H9 (cell line): ENCODE data around the gene CACNA1F. TPM values are rescaled to one million over a fixed set of nuclear protein-coding genes. Genes with fewer than 3 reads are reported as not detected.

Experiments used
- DNase-seq: peaks from one replicate; pipeline ENCODE4 v3.0.0-alpha.2; 2017
- H2AFZ ChIP-seq: one replicate; pipeline ENCODE4 v1.6.1; 2013; ENCODE audit warnings: mild to moderate bottlenecking, low read length, control low read depth, moderate library complexity
- H2AK5ac ChIP-seq: 2 replicates; pipeline ENCODE4 v1.6.1; 2013; ENCODE audit warnings: low read length, control low read depth, mixed read lengths; ENCODE audit not compliant: insufficient read length
- H2BK120ac ChIP-seq: one replicate; pipeline ENCODE4 v1.6.1; 2013; ENCODE audit warnings: low read depth, mild to moderate bottlenecking, low read length, control low read depth, inconsistent platforms; ENCODE audit not compliant: poor library complexity, severe bottlenecking
- H2BK12ac ChIP-seq: 2 replicates; pipeline ENCODE4 v1.6.1; 2013; ENCODE audit warnings: low read length, control low read depth, mixed read lengths, low read depth; ENCODE audit not compliant: insufficient read length
- H2BK15ac ChIP-seq: 2 replicates; pipeline ENCODE4 v1.6.1; 2013; ENCODE audit warnings: low read depth, low read length, control low read depth
- H2BK20ac ChIP-seq: one replicate; pipeline ENCODE4 v1.6.1; 2013; ENCODE audit warnings: low read depth, mild to moderate bottlenecking, low read length, control low read depth, inconsistent platforms; ENCODE audit not compliant: poor library complexity, severe bottlenecking
- H2BK5ac ChIP-seq: 2 replicates; pipeline ENCODE4 v1.6.1; 2013; ENCODE audit warnings: low read length, control low read depth, mixed read lengths; ENCODE audit not compliant: insufficient read length
- H3K14ac ChIP-seq: 2 replicates; pipeline ENCODE4 v1.6.1; 2013; ENCODE audit warnings: low read length, control low read depth; ENCODE audit not compliant: insufficient read depth
- H3K18ac ChIP-seq: 2 replicates; pipeline ENCODE4 v1.6.1; 2013; ENCODE audit warnings: low read depth, mild to moderate bottlenecking, mixed read lengths, low read length, control low read depth; ENCODE audit not compliant: insufficient read length
- H3K23ac ChIP-seq: 2 replicates; pipeline ENCODE4 v1.6.1; 2013; ENCODE audit warnings: low read length, control low read depth, mixed read lengths, low read depth; ENCODE audit not compliant: insufficient read length
- H3K23me2 ChIP-seq: 2 replicates; pipeline ENCODE4 v1.6.1; 2013; ENCODE audit warnings: low read depth, mild to moderate bottlenecking, mixed read lengths, low read length, control low read depth; ENCODE audit not compliant: insufficient read length, poor library complexity, severe bottlenecking
- H3K27ac ChIP-seq: 2 replicates; pipeline ENCODE4 v1.5.1; 2013; ENCODE audit warnings: low read length, control low read depth, mixed read lengths, low read depth; ENCODE audit not compliant: insufficient read length
- H3K27me3 ChIP-seq: 2 replicates; pipeline ENCODE4 v1.6.1; 2013; ENCODE audit warnings: low read length, control low read depth, inconsistent platforms; ENCODE audit not compliant: insufficient read depth
- H3K4ac ChIP-seq: 2 replicates; pipeline ENCODE4 v1.6.1; 2013; ENCODE audit warnings: low read depth, mild to moderate bottlenecking, control low read depth, inconsistent platforms, low read length, moderate library complexity
- H3K4me1 ChIP-seq: 2 replicates; pipeline ENCODE4 v1.6.1; 2013; ENCODE audit warnings: low read length, control low read depth, inconsistent platforms; ENCODE audit not compliant: insufficient read depth
- H3K4me2 ChIP-seq: 2 replicates; pipeline ENCODE4 v1.6.1; 2013; ENCODE audit warnings: low read length, control low read depth, mixed read lengths; ENCODE audit not compliant: insufficient read length, insufficient read depth
- H3K56ac ChIP-seq: 2 replicates; pipeline ENCODE4 v1.6.1; 2013; ENCODE audit warnings: low read depth, mild to moderate bottlenecking, mixed read lengths, low read length, control low read depth; ENCODE audit not compliant: insufficient read length
- H3K79me1 ChIP-seq: 2 replicates; pipeline ENCODE4 v1.6.1; 2013; ENCODE audit warnings: low read depth, mild to moderate bottlenecking, moderate library complexity, low read length, control low read depth, inconsistent platforms; ENCODE audit not compliant: insufficient read depth, poor library complexity, severe bottlenecking
- H3K79me2 ChIP-seq: 2 replicates; pipeline ENCODE4 v1.6.1; 2013; ENCODE audit warnings: low read length, control low read depth, inconsistent platforms; ENCODE audit not compliant: insufficient read depth
- H3K9ac ChIP-seq: 2 replicates; pipeline ENCODE4 v1.6.1; 2013; ENCODE audit warnings: low read length, control low read depth, mixed read lengths; ENCODE audit not compliant: insufficient read length; ENCODE audit errors: extremely low read depth
- H3K9me3 ChIP-seq: one replicate; pipeline ENCODE4 v1.6.1; 2013; ENCODE audit warnings: low read depth, low read length, inconsistent platforms; ENCODE audit not compliant: control insufficient read depth
- H3T11ph ChIP-seq: one replicate; pipeline ENCODE4 v1.6.1; 2013; ENCODE audit warnings: mild to moderate bottlenecking, low read length, control low read depth, inconsistent platforms
- H4K20me1 ChIP-seq: one replicate; pipeline ENCODE4 v1.6.1; 2013; ENCODE audit not compliant: control insufficient read depth, insufficient read length, insufficient read depth
- H4K5ac ChIP-seq: 2 replicates; pipeline ENCODE4 v1.6.1; 2013; ENCODE audit warnings: low read depth, mild to moderate bottlenecking, mixed read lengths, low read length, control low read depth; ENCODE audit not compliant: insufficient read length
- H4K8ac ChIP-seq: replicated peaks from 2 replicates; pipeline ENCODE4 v1.6.1; 2013; ENCODE audit warnings: low read length, control low read depth, mixed read lengths, low read depth; ENCODE audit not compliant: insufficient read length
- H4K91ac ChIP-seq: 2 replicates; pipeline ENCODE4 v1.6.1; 2013; ENCODE audit warnings: low read depth, mild to moderate bottlenecking, moderate library complexity, mixed read lengths, low read length, control low read depth; ENCODE audit not compliant: insufficient read length
- H3K27ac Mint-ChIP-seq, 3 experiments: 2 replicates in 2 of 3; 3 replicates in 1 of 3; pipeline ENCODE4 v1.8.0; 2020 to 2021; ENCODE audit warnings: mixed read lengths in 3 of 3, mild to moderate bottlenecking in 1 of 3, moderate library complexity in 1 of 3
- H3K27me3 Mint-ChIP-seq: 2 replicates; pipeline ENCODE4 v1.8.0; 2021; ENCODE audit warnings: low read depth, mild to moderate bottlenecking, moderate library complexity, mixed read lengths
- H3K36me3 Mint-ChIP-seq, 3 experiments: 2 replicates in 2 of 3; 3 replicates in 1 of 3; pipeline ENCODE4 v1.8.0; 2020 to 2021; ENCODE audit warnings: low read depth in 3 of 3, mixed read lengths in 3 of 3; ENCODE audit not compliant: insufficient read depth in 1 of 3
- H3K4me1 Mint-ChIP-seq, 2 experiments: 2 replicates each; pipeline ENCODE4 v1.8.0; 2020; ENCODE audit warnings: mixed read lengths in 2 of 2
- H3K4me3 Mint-ChIP-seq, 2 experiments: 2 replicates in 1 of 2; 3 replicates in 1 of 2; pipeline ENCODE4 v1.8.0; 2020 to 2021; ENCODE audit warnings: mild to moderate bottlenecking in 2 of 2, mixed read lengths in 2 of 2, moderate library complexity in 1 of 2
- H3K9me3 Mint-ChIP-seq, 2 experiments: 2 replicates in 1 of 2; 3 replicates in 1 of 2; pipeline ENCODE4 v1.8.0; 2020; ENCODE audit warnings: mild to moderate bottlenecking in 2 of 2, mixed read lengths in 2 of 2, moderate library complexity in 1 of 2
- WGBS: extraction: QIAGEN DNeasy Blood & Tissue Kit; methylation state at CpG from one replicate; pipeline ENCODE4 v1.1.7; 2013; ENCODE audit warnings: missing lambda C conversion rate, low lambda C conversion rate, mixed read lengths; ENCODE audit not compliant: insufficient read length; ENCODE audit errors: extremely low coverage; 5-methylcytosine and 5-hydroxymethylcytosine counted together
- total RNA-seq: library from RNA; stranded (reverse); gene quantifications from 2 replicates; pipeline ENCODE4 v1.2.1, GENCODE V29; 2021
- TF ChIP-seq, protein P1 (sequence below): fragments of 200-600 bp; sonication (generic); conservative IDR thresholded peaks from 3 replicates; pipeline ENCODE4 v1.8.0; 2021; ENCODE audit warnings: antibody characterized with exemption, mild to moderate bottlenecking

Gene CACNA1F
- total RNA-seq, 1 experiment from 2014 or later, result 1.4 TPM

DNA sequence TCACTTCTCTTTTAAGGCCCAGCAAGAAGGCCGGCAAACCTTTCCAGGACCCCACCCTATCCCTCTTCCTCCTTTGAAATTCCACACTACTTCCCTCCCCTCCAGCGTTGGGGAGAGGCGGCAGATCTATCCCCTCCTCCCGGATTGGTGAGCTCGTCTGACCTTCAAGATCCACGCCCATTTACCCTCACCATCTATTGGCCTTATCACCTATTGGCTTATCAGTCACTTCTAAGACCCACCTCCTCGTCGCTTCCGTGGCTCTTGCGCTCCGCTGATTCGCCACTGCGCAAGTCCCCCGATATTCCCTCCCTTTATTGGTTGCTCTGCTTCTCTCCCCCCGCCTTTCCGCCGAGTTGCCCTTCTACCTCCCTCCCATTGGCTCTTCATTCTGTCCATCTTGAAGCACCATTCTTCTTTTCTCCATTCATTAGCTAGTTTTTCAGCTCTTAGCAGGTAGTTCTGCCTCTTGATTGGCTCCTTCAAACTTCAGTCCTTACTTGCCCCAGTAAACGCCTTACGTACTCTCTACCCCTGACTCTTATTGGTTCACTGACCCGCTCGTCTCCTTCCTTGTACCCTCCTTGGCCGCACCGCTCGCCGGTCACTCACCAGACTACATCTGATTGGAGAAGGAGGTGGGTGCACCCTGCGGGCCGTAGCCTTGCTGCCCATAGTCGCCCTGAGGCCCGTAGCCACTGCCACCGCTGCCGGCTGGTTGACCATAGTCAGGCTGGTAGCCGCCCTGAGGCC, 42.1 kb downstream of the CACNA1F start:
- Histone ChIP-seq H4K5ac (no peak overlapping the region), H2AFZ (no peak overlapping the region), H2AK5ac (no peak overlapping the region), H3K18ac (peak overlapping the region; percentile 56), H2BK12ac (no peak overlapping the region), H3K4ac (no peak overlapping the region), H3K4me1 (no peaks in the 10 kb centered on the region), H3K9me3 (peaks cover 11% of the 10 kb centered on the region), H4K8ac (no peak overlapping the region), H2BK120ac (no peak overlapping the region), H2BK20ac (no peak overlapping the region), H2BK15ac (no peak overlapping the region), H3T11ph (no peak overlapping the region), H3K79me2 (no peaks in the 10 kb centered on the region), H4K91ac (no peak overlapping the region), H3K23me2 (peaks cover 9% of the 10 kb centered on the region), H3K56ac (no peak overlapping the region), H3K14ac (peak overlapping the region; percentile 45; the same call in 1 of the 2 replicates), H3K27me3 (no peaks in the 10 kb centered on the region), H3K9ac (no peak overlapping the region), H3K23ac (no peak overlapping the region), H3K27ac (no peak overlapping the region), H3K79me1 (no peaks in the 10 kb centered on the region), H3K4me2 (peak overlapping the region; percentile 47), H2BK5ac (no peak overlapping the region), H4K20me1 (no peaks in the 10 kb centered on the region)
- DNase-seq, result peak; percentile 97
- Mint-ChIP-seq H3K4me1 (peaks cover 8 to 26% of the 10 kb centered on the region in 2 experiments), H3K4me3 (peak overlapping the region; percentile 80 to 87), H3K9me3 (peaks cover 71 to 78% of the 10 kb centered on the region in 2 experiments), H3K27ac (peak overlapping the region in 2 of 3 experiments; percentile 44 to 72; a peak in 5 of 7 replicates), H3K36me3 (peaks cover 8 to 12% (median 10%) of the 10 kb centered on the region in 3 experiments; a peak in 6 of 7 replicates), H3K27me3 (peaks cover 3% of the 10 kb centered on the region; the same call in 1 of the 2 replicates)
- TF ChIP-seq, protein P1, sequence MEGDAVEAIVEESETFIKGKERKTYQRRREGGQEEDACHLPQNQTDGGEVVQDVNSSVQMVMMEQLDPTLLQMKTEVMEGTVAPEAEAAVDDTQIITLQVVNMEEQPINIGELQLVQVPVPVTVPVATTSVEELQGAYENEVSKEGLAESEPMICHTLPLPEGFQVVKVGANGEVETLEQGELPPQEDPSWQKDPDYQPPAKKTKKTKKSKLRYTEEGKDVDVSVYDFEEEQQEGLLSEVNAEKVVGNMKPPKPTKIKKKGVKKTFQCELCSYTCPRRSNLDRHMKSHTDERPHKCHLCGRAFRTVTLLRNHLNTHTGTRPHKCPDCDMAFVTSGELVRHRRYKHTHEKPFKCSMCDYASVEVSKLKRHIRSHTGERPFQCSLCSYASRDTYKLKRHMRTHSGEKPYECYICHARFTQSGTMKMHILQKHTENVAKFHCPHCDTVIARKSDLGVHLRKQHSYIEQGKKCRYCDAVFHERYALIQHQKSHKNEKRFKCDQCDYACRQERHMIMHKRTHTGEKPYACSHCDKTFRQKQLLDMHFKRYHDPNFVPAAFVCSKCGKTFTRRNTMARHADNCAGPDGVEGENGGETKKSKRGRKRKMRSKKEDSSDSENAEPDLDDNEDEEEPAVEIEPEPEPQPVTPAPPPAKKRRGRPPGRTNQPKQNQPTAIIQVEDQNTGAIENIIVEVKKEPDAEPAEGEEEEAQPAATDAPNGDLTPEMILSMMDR, result no peak
- WGBS, result no CpG with 5 or more reads among the region's 32 CpGs
